GM18951 (cell line): Measurements from ENCODE around the gene MAP1S.

Experiments used
- POLR2A ChIP-seq: IDR thresholded peaks from 4 replicates; pipeline ENCODE4 v1.6.1; 2011; ENCODE audit warnings: mild to moderate bottlenecking; ENCODE audit not compliant: insufficient read length, insufficient read depth; ENCODE audit errors: extremely low read depth
- in situ Hi-C: fragments of 300-500 bp; cut with MboI; formaldehyde crosslinking; loops from one replicate; pipeline ENCODE4 v1.12.0; 2022; ENCODE audit warnings: low sequenced_read_pairs, mixed read lengths, inconsistent platforms; ENCODE audit not compliant: unreplicated experiment

MAP1S gene

GRCh38 chr19:17733127-17733526, 13.8 kb downstream of the MAP1S start:
- in situ Hi-C loops, result no loop called here
- no peak for TF ChIP-seq POLR2A

DNA sequence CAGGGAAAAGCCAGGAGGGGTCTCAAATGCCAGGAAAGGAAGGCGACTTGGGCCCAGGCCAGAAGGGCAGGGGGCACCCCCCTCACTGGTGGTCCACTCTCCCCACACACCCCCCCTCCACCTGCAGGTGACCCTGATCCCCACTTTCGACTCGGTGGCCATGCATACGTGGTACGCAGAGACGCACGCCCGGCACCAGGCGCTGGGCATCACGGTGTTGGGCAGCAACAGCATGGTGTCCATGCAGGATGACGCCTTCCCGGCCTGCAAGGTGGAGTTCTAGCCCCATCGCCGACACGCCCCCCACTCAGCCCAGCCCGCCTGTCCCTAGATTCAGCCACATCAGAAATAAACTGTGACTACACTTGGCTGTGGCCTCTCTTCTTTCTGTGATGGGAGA, 14.9 kb downstream of the MAP1S start:
- TF ChIP-seq POLR2A, result no peak
- in situ Hi-C loops, result no loop called here

DNA sequence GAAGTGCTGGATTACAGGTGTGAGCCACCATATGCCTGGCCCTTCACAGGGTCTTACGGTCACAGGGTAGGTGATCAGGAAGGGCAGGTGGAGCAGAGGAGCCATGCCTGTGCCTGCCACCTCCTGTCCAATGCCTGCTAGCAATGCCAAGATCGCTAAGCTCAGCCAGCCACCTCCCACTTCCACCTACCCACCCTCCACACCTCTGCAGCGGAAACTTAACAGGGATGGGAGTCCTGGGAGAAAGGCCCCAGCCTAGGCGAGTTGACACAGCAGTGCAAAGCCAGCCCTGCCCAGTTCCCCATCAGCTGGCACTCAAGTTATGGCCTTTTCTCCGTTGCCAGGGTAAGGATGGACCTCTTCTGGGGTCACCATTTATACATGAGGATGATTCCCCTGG, 16.1 kb downstream of the MAP1S start:
- no peak for TF ChIP-seq POLR2A

DNA sequence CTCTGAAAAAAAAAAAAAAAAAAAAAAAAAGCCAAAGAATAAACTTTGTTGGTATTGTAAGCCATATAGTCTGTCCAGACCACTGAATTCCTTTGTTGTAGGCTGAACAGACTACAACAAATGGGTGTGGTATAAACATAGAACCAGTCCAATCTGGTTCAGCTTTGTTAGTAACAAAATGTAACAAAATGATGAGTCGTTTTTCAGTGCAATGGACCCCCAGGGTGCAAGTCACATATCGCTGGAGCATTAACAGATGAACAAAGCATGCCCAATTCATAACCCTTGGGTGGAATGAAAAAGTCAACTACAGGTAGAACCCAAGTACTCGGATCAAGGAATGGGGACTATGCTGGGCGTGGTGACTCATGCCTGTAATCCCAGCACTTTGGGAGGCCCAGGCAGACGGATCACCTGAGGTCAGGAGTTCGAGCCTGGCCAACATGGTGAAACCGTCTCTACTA, 18.4 kb downstream of the MAP1S start:
- TF ChIP-seq POLR2A, result no peak
- in situ Hi-C loops, result no loop called here

More for the DNA sequence above, 16.1 kb downstream of the MAP1S start:
- in situ Hi-C loops, result no loop called here

- TF ChIP-seq POLR2A, result no peak
- in situ Hi-C loops, result no loop called here
Measured at GRCh38 chr19:17739121-17739875, 20.0 kb downstream of the MAP1S start.

- in situ Hi-C loops, result no loop called here
- TF ChIP-seq POLR2A, result no peak
Measured at GRCh38 chr19:17741456-17741855, 22.2 kb downstream of the MAP1S start.

DNA sequence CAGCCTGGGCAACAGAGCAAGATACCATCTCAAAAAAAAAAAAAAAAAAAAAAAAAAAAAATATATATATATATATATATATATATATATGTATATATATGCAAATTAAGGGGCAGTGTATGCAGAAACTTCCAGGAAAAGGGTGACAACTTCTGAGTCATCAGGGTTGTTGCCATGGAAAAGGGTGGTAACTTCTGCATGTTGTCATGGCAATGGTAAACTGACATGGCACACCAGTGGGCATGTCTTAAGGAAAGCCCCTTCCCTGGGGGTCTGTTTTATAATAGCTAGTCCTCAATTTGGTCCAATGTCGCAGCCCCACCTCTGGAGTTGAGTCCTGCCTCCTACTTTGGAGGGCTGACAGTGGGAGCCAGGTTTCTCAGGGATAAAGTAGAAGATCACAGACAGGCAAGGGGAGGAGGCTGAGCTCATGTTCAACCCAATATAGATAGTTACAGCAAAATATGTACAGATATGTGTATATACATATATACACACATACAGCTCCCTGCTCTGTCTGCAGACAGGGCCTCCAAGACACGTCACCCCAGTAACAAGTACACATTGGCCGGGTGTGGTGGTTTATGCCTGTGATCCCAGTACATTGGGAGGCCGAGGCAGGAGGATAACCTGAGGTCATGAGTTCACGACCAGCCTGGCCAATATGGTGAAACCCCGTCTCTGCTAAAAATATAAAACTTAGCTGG, 24.7 kb downstream of the MAP1S start:
- in situ Hi-C loops, result no loop called here

GRCh38 chr19:17747205-17748098, 28.2 kb downstream of the MAP1S start:
- in situ Hi-C loops, result no loop called here
- TF ChIP-seq POLR2A, result peak; percentile 54

More for the DNA sequence above, 24.7 kb downstream of the MAP1S start:
- TF ChIP-seq POLR2A, result no peak

GRCh38 chr19:17748884-17749638, 29.8 kb downstream of the MAP1S start:
- in situ Hi-C loops, result no loop called here
- no peak for TF ChIP-seq POLR2A

- in situ Hi-C loops, result no loop called here
- TF ChIP-seq POLR2A, result no peak
Measured at GRCh38 chr19:17749912-17750317, 30.6 kb downstream of the MAP1S start.

GRCh38 chr19:17751103-17751911, 32.0 kb downstream of the MAP1S start, which contains the start of gene FCHO1:
Gene FCHO1, plus strand, starts transcription at chr19:17751477. Its CDS starts 3,688 bp downstream, at chr19:17755165.
- in situ Hi-C loops, result no loop called here

DNA sequence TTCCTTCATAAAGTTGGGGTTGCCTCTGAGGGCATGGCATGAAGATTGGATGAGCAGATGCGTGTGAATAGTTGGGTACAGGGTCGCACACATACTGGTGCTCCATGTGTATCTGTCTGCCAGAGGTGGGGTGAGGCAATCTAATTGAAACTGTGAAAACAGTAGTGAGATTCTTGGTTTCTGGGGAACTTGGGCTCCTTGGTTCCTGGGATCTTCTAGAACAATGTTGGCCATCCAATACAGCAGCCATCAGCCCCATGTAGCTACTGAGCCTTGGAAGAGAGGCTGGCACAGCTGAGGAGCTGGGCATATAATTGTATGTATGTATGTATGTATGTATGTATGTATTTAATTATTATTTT, 32.6 kb downstream of the MAP1S start:
- no peak for TF ChIP-seq POLR2A
- in situ Hi-C loops, result no loop called here

More at GRCh38 chr19:17751103-17751911, 32.0 kb downstream of the MAP1S start, which contains the start of gene FCHO1:
- peak; percentile 65 for TF ChIP-seq POLR2A
